GM12878 (cell line): Measurements from ENCODE around the gene CAPN1. TPM values are rescaled to one million over a fixed set of nuclear protein-coding genes. Genes with fewer than 3 reads are reported as not detected.

Experiments
- ATAC-seq: fragments of 200-7000 bp; cut with Tn5 transposase; 3 replicates; pipeline ENCODE4 v1.9.1; 2020; ENCODE audit warnings: mild to moderate bottlenecking, moderate library complexity
- BruUV-seq: library from RNA; stranded (reverse); fragments of 400-500 nt; replicated peaks from 2 replicates; lab custom pipeline; 2021; lab: Mats Ljungman, UMichigan
- CTCF ChIA-PET: fragments of 300-600 bp; sonication (Branson Sonifier 250); formaldehyde crosslinking; extraction: SDS; loops from one replicate; lab custom pipeline; 2021; ENCODE audit warnings: inconsistent platforms; lab: Yijun Ruan, JAX
- POLR2A ChIA-PET: fragments of 350-600 bp; formaldehyde crosslinking; extraction: SDS; loops from one replicate; lab custom pipeline; 2021; ENCODE audit warnings: inconsistent platforms; lab: Charles Lee
- RAD21 ChIA-PET: fragments of 300-600 bp; sonication (Branson Sonifier 250); formaldehyde crosslinking; loops from one replicate; lab custom pipeline; 2023; ENCODE audit warnings: antibody characterized with exemption; ENCODE audit not compliant: unreplicated experiment; lab: Charles Lee
- SMC1A ChIA-PET: fragments of 300-600 bp; sonication (Branson Sonifier 250); formaldehyde crosslinking; loops from one replicate; lab custom pipeline; 2023; ENCODE audit not compliant: unreplicated experiment, uncharacterized antibody; lab: Charles Lee
- DNase-seq: peaks from one replicate; pipeline ENCODE4 v3.0.0-alpha.2; 2011; ENCODE audit warnings: low read depth, low spot score
- FAIRE-seq: peaks from 3 replicates; lab custom pipeline; 2011; peaks lifted over from hg19 to GRCh38; lab: Jason Lieb, UNC
- H2AFZ ChIP-seq: 2 replicates; pipeline ENCODE4 v1.6.0; 2011; ENCODE audit warnings: low read depth, low read length, control low read depth; ENCODE audit not compliant: control insufficient read depth
- H3K27ac ChIP-seq: 2 replicates; pipeline ENCODE4 v1.5.1; 2011; ENCODE audit warnings: control low read depth; ENCODE audit not compliant: control insufficient read depth, insufficient read depth
- H3K27me3 ChIP-seq, 2 experiments: replicated peaks in 1 of 2; 2 replicates each; pipeline versions ENCODE4 v1.6.0 to v1.6.1; 2011; ENCODE audit warnings: low read length in 1 of 2; ENCODE audit not compliant: control insufficient read depth in 2 of 2, insufficient read depth in 2 of 2
- H3K36me3 ChIP-seq, 2 experiments: 2 replicates each; pipeline ENCODE4 v1.5.1; 2011; ENCODE audit warnings: low read length in 1 of 2; ENCODE audit not compliant: control insufficient read depth in 2 of 2, insufficient read depth in 2 of 2
- H3K4me1 ChIP-seq: 2 replicates; pipeline ENCODE4 v1.6.1; 2011; ENCODE audit warnings: mild to moderate bottlenecking, low read length, moderate library complexity, mixed read lengths; ENCODE audit not compliant: control insufficient read depth, insufficient read depth
- H3K4me2 ChIP-seq: 2 replicates; pipeline ENCODE4 v1.6.0; 2011; ENCODE audit warnings: control low read depth; ENCODE audit not compliant: control insufficient read depth, insufficient read depth
- H3K4me3 ChIP-seq: fragments of 200-600 bp; sonication (generic); 2 replicates; pipeline ENCODE4 v1.5.1; 2016
- H3K79me2 ChIP-seq: 2 replicates; pipeline ENCODE4 v1.6.0; 2011; ENCODE audit warnings: low read length; ENCODE audit not compliant: control insufficient read depth, insufficient read depth
- H3K9ac ChIP-seq: 2 replicates; pipeline ENCODE4 v1.8.0; 2011; ENCODE audit warnings: low read length, control low read depth, mixed read lengths; ENCODE audit not compliant: control insufficient read depth, insufficient read depth
- H3K9me3 ChIP-seq: replicated peaks from 3 replicates; pipeline ENCODE4 v1.5.1; 2011; ENCODE audit warnings: mild to moderate bottlenecking, low read length; ENCODE audit not compliant: control insufficient read depth, insufficient read depth
- H4K20me1 ChIP-seq: 2 replicates; pipeline ENCODE4 v1.6.0; 2011; ENCODE audit not compliant: control insufficient read depth, insufficient read depth
- BMI1 ChIP-seq: fragments of 450-650 bp; IDR thresholded peaks from 2 replicates; pipeline ENCODE4 v1.6.1; 2016; ENCODE audit warnings: mild to moderate bottlenecking, moderate library complexity, borderline replicate concordance
- CUX1 ChIP-seq: IDR thresholded peaks from 2 replicates; pipeline ENCODE4 v1.6.1; 2012; ENCODE audit warnings: improper control_type of control experiment, low read depth, low read length; ENCODE audit not compliant: insufficient replicate concordance
- E2F4 ChIP-seq: IDR thresholded peaks from 2 replicates; pipeline ENCODE4 v1.6.1; 2012; ENCODE audit warnings: low read depth, low read length, improper control_type of control experiment
- PAX5 ChIP-seq: IDR thresholded peaks from 2 replicates; pipeline ENCODE4 v1.6.1; 2011; ENCODE audit warnings: low read depth, low read length, borderline replicate concordance
- SIX5 ChIP-seq: IDR thresholded peaks from 2 replicates; pipeline ENCODE4 v1.6.1; 2011; ENCODE audit warnings: mild to moderate bottlenecking, low read depth, low read length, moderate library complexity; ENCODE audit not compliant: severe bottlenecking
- YY1 ChIP-seq: IDR thresholded peaks from 2 replicates; pipeline ENCODE4 v1.6.1; 2011; ENCODE audit warnings: low read depth, mild to moderate bottlenecking, low read length
- WGBS: methylation state at CpG from one replicate; pipeline ENCODE4 v1.1.6; 2016; ENCODE audit warnings: low lambda C conversion rate; ENCODE audit not compliant: insufficient replicate concordance, insufficient coverage; ENCODE audit errors: missing lambda C conversion rate; 5-methylcytosine and 5-hydroxymethylcytosine counted together
- in situ Hi-C: fragments of 300-500 bp; cut with MboI; formaldehyde crosslinking; loops from 9 replicates; pipeline ENCODE4 v1.14.3; 2018; ENCODE audit warnings: mixed read lengths
- intact Hi-C: fragments of 100-400 bp; cut with micrococcal nuclease; formaldehyde crosslinking; loops from one replicate; pipeline ENCODE4 v1.14.2; 2022; ENCODE audit not compliant: unreplicated experiment
- polyA plus RNA-seq, 11 experiments: library from polyadenylated mRNA; depleted of rRNA in 4 of 11; unstranded in 6 of 11; stranded (reverse) in 5 of 11; fragments of >200 nt; fragmentation: Nextera tagmentation in 4 of 11; fragmentation: Illumina TruSeq in 1 of 11; extraction: Ambion mirVana in 4 of 11; extraction: Trizol in 1 of 11; gene quantifications; 1 replicate in 1 of 11; 2 replicates in 10 of 11; pipeline versions ENCODE4 v1.2.1 to v1.2.3, GENCODE V29; 2011 to 2016; ENCODE audit warnings: inconsistent platforms in 2 of 11, missing spikeins in 2 of 11, low read depth in 1 of 11
- total RNA-seq, 4 experiments: library from RNA; depleted of rRNA in 3 of 4; stranded (reverse); fragments of >200 nt in 3 of 4; fragmentation: Illumina TruSeq in 1 of 4; extraction: Trizol in 1 of 4; gene quantifications; 2 replicates each; pipeline versions ENCODE4 v1.2.1 to v1.2.3, GENCODE V29; 2013 to 2021

CAPN1 gene
- total and polyA plus RNA-seq, 10 of the 15 experiments (the other 5 are each of a cell fraction or from before 2014, with no cell fraction given), result 2.2 to 167 (median 77.3) TPM

DNA sequence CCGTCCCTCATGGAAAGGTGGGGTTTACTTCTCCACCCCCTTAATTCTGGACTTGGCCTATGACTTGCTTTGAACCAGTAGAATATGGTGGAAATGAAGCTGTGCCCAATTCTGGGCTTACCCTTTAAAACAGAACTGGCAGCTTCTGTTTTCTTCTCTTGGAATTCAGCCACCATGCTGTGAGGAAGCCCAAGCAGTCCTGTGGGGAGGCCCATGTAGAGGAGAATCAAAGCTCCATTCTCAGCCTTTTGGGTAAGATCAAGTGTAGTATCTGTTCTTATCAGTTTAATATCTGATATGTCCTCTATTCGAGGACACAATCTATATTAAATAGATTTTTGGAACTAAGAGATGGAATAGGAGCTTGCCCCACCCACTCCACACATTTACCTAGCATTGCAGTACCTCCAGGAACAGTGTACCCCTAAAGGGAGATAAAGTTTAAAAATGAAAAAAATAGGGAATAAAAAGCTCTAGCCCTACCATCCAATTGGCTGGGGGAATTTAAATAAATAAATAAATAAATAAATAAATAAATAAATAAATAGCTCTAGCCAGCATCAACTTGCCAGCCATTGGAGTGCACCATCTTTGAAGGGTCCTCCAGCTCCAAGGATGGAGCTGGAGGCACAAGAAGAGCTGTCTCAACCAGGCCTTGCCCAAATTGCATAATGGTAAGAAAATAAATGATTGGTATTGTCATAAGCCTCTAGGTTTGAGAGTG lies 34.2 kb upstream of the CAPN1 start:
- 76% methylated on average over 2 of the region's 2 CpGs for WGBS
- Histone ChIP-seq H4K20me1 (no peaks in the 10 kb centered on the region), H3K4me2 (no peak overlapping the region), H3K27me3 (no peaks in the 10 kb centered on the region; a peak in 1 of 4 replicates), H3K4me3 (no peak overlapping the region), H3K4me1 (peaks cover 25% of the 10 kb centered on the region)
- FAIRE-seq, result no peak
- no peak for ATAC-seq
- BruUV-seq, result no TSS peak
- ChIA-PET RAD21 (interaction anchor here (0.6 to 1.7 kb wide), 3 partner anchors 12 to 301 kb away, joined by 3 to 4 read pairs (median 3); partner anchors contain the start of gene ARL2), SMC1A (interaction anchor here (2.7 kb wide), 1 partner anchor 12 kb away, joined by 9 read pairs; no protein-coding TSS in a partner anchor), POLR2A (interaction anchor here (2.2 kb wide), 1 partner anchor 12 kb away, joined by 9 read pairs; no protein-coding TSS in a partner anchor)
- TF ChIP-seq YY1 (0 out of 2 replicates have a peak, but pooled peaks have one; percentile 38), SIX5 (no peak)
- TF ChIP-seq, all 136 proteins: peak for 1
- Histone ChIP-seq H3K79me2 (no peaks in the 10 kb centered on the region), H3K36me3 (no peaks in the 10 kb centered on the region), H3K27ac (no peak overlapping the region), H3K9me3 (no peaks in the 10 kb centered on the region), H3K9ac (no peak overlapping the region), H2AFZ (no peak overlapping the region)
- CTCF ChIA-PET, result interaction anchor here (0.6 to 1.2 kb wide), 5 partner anchors 10 to 253 kb away, joined by 3 to 4 read pairs (median 3); partner anchors contain the start of gene CAPN1
- intact Hi-C loops, result no loop called here
- in situ Hi-C loops, result no loop called here
- no peak for DNase-seq

DNA sequence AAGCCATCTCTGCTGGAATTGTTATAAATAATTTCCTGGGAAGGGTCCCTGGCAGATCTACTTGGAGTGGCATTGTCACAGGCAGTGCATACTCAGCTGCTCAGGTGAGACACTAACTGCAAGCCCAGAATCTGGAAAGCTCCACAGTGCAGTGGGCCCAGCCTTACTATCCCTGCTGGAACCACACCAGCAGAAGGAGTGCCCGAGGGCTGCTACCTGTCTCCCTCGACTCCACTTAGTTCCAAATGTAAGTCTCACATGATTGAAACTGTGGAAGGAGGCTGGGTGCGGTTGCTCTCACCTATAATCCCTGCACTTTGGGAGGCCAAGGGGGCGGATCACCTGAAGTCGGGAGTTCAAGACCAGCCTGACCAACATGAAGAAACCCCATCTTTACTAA lies 33.1 kb upstream of the CAPN1 start:
- Histone ChIP-seq H3K27me3 (no peaks in the 10 kb centered on the region; a peak in 1 of 4 replicates), H3K9me3 (no peaks in the 10 kb centered on the region), H4K20me1 (no peaks in the 10 kb centered on the region), H3K79me2 (no peaks in the 10 kb centered on the region), H3K4me1 (peaks cover 29% of the 10 kb centered on the region), H3K36me3 (no peaks in the 10 kb centered on the region), H3K9ac (no peak overlapping the region), H2AFZ (no peak overlapping the region), H3K4me2 (no peak overlapping the region), H3K4me3 (no peak overlapping the region), H3K27ac (no peak overlapping the region)
- FAIRE-seq, result no peak
- ChIA-PET SMC1A (interaction anchor here (2.7 kb wide), 1 partner anchor 13 kb away, joined by 9 read pairs; no protein-coding TSS in a partner anchor), RAD21 (no interaction called here), CTCF (interaction anchor here (1.0 kb wide), 1 partner anchor 9 kb away, joined by 4 read pairs; no protein-coding TSS in a partner anchor), POLR2A (interaction anchor here (2.2 kb wide), 1 partner anchor 13 kb away, joined by 9 read pairs; no protein-coding TSS in a partner anchor)
- no peak for DNase-seq
- WGBS, result 66% methylated on average over 5 of the region's 5 CpGs
- no peak for ATAC-seq
- in situ Hi-C loops, result no loop called here
- intact Hi-C loops, result no loop called here
- no TSS peak for BruUV-seq
- TF ChIP-seq CUX1 (no peak), E2F4 (no peak), PAX5 (no peak), BMI1 (no peak)
